Left renal pelvis (tissue), 4 donors: ENCODE results near the gene CCL26. TPM values are rescaled to one million over a fixed set of nuclear protein-coding genes. Genes with fewer than 3 reads are reported as not detected.

ENCODE experiments used
- DNase-seq, 4 donors: peaks; one replicate each; pipeline ENCODE4 v3.0.0-alpha.2; 2013; ENCODE audit warnings: low read depth in 4 of 4, low spot score in 3 of 4
- polyA plus RNA-seq, 4 donors: library from polyadenylated mRNA; unstranded; fragments of 120-200 nt; gene quantifications; one replicate each; pipeline ENCODE4 v1.2.1, GENCODE V29; 2013; ENCODE audit not compliant: insufficient read length in 4 of 4

The CCL26 gene, protein sequence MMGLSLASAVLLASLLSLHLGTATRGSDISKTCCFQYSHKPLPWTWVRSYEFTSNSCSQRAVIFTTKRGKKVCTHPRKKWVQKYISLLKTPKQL
- polyA plus RNA-seq = 1 to 10 TPM in 1 of 4 donors, under 1 TPM in 1, not detected in 2; 0.24 to 1.2 TPM

GRCh38 chr7:75772081-75773077 lies at the start of gene CCL26:
Gene CCL26, minus strand, starts transcription at chr7:75772211. Its CDS starts 35 bp downstream, at chr7:75772176.
- no peak for DNase-seq

- no peak for DNase-seq
Measured at GRCh38 chr7:75820688-75821087, 48.7 kb upstream of the CCL26 start.

DNA sequence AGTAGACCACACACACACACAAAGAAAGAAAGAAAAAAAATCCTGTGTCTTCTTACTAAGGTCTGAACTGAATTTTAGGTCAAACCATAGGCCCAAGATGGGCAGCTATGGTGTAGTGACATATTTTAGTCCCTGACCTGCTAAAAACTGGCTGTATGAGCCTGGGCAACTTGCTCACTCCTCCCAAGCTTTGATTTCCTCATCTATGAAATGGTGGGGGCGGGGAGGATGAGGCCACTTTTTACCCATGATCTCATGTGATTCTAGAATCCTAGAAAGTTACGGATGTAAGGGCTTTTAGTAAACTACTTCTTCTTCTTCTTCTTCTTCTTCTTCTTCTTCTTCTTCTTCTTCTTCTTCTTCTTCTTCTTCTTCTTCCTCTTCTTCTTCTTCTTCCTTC lies 47.7 kb upstream of the CCL26 start:
- DNase-seq = no peak

- no peak for DNase-seq
Measured at GRCh38 chr7:75818472-75818871, 46.5 kb upstream of the CCL26 start.

- DNase-seq = no peak
Measured at GRCh38 chr7:75817116-75817515, 45.1 kb upstream of the CCL26 start.

DNA sequence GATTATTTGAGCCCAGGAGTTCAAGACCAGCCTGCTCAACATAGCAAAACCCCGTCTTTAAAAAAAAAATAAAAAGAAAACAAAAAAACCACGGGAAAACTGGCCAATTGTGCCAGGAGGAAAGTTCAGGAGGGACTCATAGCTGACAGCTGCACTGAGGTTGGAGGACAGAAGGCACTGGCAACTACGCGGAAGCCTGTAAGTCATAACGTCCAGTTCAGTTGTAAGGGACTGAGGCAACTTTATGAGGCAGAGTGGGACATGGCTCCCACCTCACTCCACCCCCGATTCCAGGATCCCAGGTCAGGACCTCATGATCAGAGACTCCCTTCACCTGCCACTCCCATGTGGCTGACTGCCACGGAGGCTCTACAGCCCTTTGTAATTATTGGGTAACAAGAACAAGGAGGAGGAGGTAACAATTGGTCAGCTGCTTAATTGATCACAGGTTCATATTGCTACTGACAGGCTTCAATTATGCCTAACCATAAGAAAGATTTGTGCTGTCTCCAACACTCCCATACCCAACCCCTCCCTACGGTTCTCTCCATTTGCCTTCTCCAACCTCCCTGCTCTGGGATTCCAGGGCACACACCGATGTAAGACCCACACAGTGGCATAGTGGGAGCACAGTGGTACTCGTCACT lies 43.5 kb upstream of the CCL26 start:
- no peak for DNase-seq

GRCh38 chr7:75814407-75814947 lies 42.5 kb upstream of the CCL26 start:
- no peak for DNase-seq

DNA sequence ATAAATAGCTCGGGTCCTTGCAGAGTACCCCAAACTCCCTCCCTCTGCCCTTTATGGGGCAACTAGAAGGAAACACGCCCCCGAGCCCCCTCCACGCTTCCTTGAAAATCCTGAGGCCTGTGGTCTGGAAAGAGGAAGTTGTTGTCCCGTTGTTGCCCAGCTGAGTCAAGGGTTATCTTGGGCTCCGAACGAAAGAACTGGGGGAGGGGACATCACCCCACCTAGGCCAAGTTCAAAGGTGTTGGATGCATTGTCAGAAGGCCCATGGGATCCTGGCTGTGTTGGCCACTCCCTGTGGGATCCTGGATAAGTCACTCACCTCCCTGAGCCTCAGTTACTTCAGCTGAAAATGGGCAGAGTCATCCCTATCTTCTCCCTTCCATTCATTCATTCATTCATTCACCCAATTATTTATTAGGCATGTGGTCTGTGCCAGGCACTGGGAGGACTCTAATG lies 41.8 kb upstream of the CCL26 start, which contains the start of gene CCL24:
Gene CCL24 (minus strand): TSS at position 26 of the 456 bp plus-strand sequence. CDS start 91 bp downstream, outside the sequence.
- no peak for DNase-seq

DNA sequence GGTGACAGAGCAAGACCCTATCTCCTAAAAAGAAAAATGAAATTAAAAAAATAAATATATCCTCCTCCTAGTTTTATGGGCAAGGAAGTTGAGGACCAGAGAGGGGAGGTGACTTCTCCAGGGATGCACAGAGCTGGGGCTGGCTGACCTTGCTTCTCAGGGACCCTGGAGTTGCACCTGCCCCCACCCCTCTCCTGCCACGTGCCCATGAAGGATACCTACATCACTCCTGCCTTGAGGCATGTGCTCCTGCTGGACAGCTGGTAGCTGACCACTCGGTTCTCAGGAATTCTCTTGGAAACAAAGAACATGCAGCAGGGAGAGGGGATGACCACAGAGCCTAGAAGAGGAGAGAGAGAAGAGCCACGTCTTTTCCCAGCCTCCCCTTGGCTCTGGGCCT lies 41.1 kb upstream of the CCL26 start:
- no peak for DNase-seq

- DNase-seq = no peak
Measured at GRCh38 chr7:75811894-75812678, 40.1 kb upstream of the CCL26 start.

DNA sequence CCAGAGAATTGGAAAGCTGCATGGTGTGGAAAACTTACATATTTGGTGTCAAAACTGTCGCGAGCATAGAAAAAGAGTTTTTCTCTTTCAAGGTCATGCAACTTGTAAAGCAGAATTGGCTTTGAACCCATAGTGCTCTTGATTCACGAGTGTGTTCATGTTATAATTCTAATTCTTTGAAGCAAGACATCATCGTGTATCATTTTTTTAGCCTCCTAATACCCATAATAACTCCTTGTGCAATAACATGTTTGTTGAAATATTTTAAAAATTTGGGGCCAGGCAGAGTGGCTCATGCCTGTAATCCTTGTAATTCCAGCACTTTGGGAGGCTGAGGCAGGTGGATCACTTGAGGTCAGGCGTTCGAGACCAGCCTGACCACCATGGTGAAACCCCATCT lies 37.4 kb upstream of the CCL26 start:
- no peak for DNase-seq

GRCh38 chr7:75808106-75808505 lies 36.1 kb upstream of the CCL26 start:
- DNase-seq = no peak

DNA sequence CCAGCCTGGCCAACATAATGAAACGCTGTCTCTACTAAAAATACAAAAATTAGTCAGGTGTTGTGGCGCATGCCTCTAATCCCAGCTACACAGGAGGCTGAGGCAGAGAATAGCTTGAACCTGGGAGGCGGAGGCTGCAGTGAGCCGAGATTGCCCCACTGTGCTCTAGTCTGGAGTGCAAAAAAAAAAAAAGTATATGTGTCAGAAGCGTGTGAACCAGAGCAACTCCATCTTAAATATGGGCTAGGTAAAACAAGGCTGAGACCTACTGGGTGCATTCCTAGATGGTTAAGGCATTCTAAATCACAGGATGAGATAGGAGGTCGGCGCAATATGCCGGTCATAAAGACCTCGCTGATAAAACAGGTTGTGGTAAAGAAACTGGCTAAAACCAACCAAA lies 35.4 kb upstream of the CCL26 start:
- no peak for DNase-seq

GRCh38 chr7:75806560-75807307 lies 34.7 kb upstream of the CCL26 start:
- no peak for DNase-seq

- no peak for DNase-seq
Measured at GRCh38 chr7:75804705-75805104, 32.7 kb upstream of the CCL26 start.

GRCh38 chr7:75804004-75804403 lies 32.0 kb upstream of the CCL26 start:
- DNase-seq = no peak

GRCh38 chr7:75802552-75802821 lies 30.5 kb upstream of the CCL26 start:
- no peak for DNase-seq

- DNase-seq = no peak
Measured at GRCh38 chr7:75798770-75799169, 26.8 kb upstream of the CCL26 start.

GRCh38 chr7:75796420-75796819 lies 24.4 kb upstream of the CCL26 start:
- no peak for DNase-seq

- no peak for DNase-seq
Measured at GRCh38 chr7:75795831-75796285, 23.8 kb upstream of the CCL26 start.
